Retinal pigment epithelial cell (primary cell): ENCODE measurements around the gene GHRL.

ENCODE experiments used
- DNase-seq: peaks from one replicate; pipeline ENCODE4 v3.0.0-alpha.2; 2010; ENCODE audit warnings: low read depth
- H3K4me3 ChIP-seq: 2 replicates; pipeline ENCODE4 v1.5.1; 2011; ENCODE audit warnings: mild to moderate bottlenecking, low read length, control low read depth, moderate library complexity
- TF ChIP-seq, protein P1 (sequence below): conservative IDR thresholded peaks from 2 replicates; pipeline ENCODE4 v1.5.1; 2011; ENCODE audit warnings: low read depth, low read length, control low read depth, inconsistent platforms

The GHRL gene

DNA sequence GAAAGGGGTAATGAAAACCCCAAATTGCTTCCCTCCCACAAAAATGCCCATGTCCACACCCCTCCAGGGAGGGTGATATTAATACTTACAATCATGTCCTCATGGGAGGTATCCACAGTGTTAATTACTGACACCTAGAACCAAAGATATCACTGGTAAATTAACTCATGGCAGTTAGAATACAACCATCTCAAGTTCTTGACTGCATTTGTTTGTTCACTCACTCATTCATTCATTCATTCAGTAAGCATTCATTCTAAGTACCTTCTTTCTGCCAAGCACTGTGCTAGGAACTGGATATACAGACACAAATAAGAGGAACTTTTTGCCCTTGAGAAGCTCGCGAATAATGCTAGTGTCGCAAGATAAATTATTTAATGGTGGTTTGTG lies 25.2 kb upstream of the GHRL start:
- TF ChIP-seq, protein P1, sequence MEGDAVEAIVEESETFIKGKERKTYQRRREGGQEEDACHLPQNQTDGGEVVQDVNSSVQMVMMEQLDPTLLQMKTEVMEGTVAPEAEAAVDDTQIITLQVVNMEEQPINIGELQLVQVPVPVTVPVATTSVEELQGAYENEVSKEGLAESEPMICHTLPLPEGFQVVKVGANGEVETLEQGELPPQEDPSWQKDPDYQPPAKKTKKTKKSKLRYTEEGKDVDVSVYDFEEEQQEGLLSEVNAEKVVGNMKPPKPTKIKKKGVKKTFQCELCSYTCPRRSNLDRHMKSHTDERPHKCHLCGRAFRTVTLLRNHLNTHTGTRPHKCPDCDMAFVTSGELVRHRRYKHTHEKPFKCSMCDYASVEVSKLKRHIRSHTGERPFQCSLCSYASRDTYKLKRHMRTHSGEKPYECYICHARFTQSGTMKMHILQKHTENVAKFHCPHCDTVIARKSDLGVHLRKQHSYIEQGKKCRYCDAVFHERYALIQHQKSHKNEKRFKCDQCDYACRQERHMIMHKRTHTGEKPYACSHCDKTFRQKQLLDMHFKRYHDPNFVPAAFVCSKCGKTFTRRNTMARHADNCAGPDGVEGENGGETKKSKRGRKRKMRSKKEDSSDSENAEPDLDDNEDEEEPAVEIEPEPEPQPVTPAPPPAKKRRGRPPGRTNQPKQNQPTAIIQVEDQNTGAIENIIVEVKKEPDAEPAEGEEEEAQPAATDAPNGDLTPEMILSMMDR = no peak
- no peak for DNase-seq
- H3K4me3 ChIP-seq = no peak overlapping the region

DNA sequence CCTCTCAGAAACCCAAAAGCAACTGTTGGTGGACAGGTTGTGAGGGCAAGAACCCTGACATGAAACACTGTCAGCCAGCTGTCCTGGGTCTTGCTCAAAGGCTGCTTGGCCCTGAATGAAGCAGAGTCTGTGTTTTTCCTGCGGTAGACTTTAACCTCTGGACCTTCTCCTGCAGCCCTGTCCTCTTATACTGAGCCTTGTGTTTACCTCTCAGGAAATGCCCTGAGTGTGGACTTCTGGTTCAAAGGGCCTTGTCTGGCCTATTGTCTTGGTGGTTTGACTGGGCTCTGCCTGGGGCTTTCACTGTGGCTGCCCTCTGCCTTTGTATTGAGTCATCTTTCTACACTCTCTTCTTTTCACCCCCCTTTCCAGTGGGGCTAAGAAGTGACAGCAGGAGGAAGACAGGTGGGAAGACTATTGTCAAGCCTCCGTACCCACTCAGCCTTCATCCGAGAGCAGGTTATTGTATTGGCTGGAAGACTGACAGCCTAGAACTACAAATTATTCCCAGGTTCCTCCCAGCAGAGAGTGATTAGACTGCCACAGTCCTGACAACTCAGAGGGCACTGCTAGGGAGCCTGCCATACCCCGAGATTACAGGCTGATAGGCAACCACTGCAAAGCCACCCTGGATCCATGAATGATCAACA lies 24.7 kb upstream of the GHRL start:
- TF ChIP-seq, protein P1 = no peak
- H3K4me3 ChIP-seq = no peak overlapping the region
- no peak for DNase-seq

DNA sequence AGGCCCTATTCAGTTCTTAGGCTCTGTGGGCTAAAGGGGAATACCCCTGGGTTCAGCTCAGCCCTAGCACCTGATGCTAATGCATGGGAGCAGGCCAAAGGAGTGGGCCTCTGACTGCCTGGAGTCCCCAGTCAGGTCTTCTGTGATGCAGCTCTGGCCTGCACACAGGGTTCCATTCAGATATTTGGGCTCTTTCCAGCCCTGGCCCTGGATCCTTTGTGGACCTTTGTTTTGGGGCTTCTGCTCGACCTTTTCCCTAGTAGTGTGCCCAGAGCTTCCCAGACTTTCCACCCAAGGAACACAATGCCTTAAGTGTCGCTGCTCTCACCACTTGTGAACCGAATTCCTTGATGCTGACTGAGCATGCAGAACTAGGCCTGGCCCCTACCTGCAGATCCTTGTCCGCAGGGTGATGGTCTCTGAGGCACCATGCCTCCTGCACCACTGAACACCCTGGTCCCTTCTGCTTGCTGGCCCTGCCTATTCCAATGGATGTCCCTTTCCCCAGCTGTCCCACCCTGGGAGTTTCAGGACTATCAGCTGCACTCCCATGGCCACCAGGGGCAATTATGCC lies 23.1 kb upstream of the GHRL start:
- H3K4me3 ChIP-seq = no peak overlapping the region
- TF ChIP-seq, protein P1 = no peak
- no peak for DNase-seq

DNA sequence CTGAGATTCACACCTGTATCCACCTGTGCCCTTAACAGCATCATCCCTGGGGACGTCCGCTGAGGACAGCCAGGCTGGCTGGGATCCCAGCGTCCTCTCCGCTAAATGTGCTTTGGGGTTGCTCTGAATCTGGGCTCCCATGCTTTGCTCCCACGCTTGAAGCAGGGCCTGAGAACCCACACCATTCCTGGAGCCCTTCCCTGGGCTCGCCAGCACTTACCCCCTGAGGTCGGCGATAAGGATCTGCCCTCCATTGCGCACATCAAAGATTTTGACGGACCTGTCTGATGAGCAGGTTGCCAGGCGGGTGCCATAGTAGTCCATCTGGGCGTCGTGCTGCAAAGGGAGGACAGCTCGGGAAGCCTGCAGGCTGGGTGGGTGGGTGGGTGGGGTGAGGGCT lies 22.4 kb upstream of the GHRL start:
- TF ChIP-seq, protein P1 = no peak
- DNase-seq = no peak
- H3K4me3 ChIP-seq = no peak overlapping the region

DNA sequence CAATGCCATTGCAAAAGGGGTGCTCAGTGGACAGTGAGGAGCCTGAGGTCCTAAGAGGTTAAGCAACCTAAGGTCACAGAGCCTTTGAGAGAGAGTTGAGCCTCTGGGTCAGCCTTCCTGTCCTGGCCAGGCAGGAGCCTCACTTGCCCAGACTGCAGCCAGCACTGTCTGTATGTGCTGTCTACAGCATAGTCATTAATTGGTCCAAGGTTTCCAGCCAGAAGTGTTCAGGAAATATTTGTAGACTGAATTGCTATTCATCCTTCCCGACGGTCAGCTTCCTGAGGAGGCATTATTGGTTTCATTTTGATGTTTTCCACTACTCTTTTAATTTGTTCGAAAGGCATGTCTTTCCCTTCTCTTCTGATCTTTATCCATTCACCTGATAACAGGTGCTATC lies 20.1 kb upstream of the GHRL start:
- TF ChIP-seq, protein P1 = no peak
- no peak for DNase-seq
- H3K4me3 ChIP-seq = no peak overlapping the region

DNA sequence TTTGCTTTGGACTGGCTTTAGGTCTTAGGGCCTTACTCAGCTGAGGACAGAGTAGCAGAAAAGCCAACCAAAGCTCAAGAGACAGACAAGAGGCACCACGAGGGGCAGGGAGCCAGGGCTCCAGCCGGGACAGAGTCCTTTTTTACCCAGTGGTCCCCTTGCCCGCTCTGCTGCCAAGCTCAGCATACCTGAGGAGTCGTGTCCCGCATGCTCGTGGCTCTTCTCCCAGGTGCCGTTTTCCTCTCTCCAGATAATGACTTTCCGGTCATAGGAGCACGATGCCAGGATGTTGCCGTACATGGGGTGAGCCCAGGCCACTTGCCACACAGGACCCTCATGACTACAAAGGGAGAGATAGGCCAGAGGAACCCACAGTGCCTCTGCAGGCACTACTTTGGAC lies 19.6 kb upstream of the GHRL start:
- no peak overlapping the region for H3K4me3 ChIP-seq
- TF ChIP-seq, protein P1 = no peak
- DNase-seq = no peak

DNA sequence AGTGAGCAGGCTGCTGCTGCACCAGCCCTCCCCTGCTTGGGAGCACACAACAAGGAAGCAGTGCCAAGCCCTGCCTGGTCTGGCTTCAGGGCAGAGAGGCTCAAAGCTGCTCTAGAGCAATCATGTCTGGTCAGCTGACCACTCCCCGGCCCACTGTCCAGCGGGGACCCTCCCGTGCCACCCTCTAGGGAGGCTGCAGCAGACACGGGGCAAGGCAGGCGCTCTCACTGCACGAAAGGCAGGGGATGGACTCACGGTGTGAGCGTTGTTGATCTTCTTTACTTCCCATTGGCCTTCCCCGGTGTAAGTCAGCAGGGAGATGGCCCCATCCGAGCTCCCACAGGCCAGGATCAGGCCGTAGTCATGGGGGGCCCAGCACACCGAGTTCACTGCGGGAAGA lies 19.0 kb upstream of the GHRL start:
- H3K4me3 ChIP-seq = no peak overlapping the region
- TF ChIP-seq, protein P1 = no peak
- DNase-seq = no peak
